K562 (cell line): ENCODE results near the gene SRM. TPM values are rescaled to one million over a fixed set of nuclear protein-coding genes. Genes with fewer than 3 reads are reported as not detected.

ENCODE experiments used
- AFF1 ChIP-seq, 2 experiments: fragments of 450-650 bp; IDR thresholded peaks; 2 replicates each; pipeline ENCODE4 v1.6.1; 2018; ENCODE audit warnings: mild to moderate bottlenecking in 2 of 2, low read depth in 1 of 2; ENCODE audit not compliant: partially characterized antibody in 2 of 2
- ARID1B ChIP-seq: fragments of 450-650 bp; IDR thresholded peaks from 2 replicates; pipeline ENCODE4 v1.6.1; 2016; ENCODE audit warnings: antibody characterized with exemption, mild to moderate bottlenecking, inconsistent platforms
- BCOR ChIP-seq: fragments of 450-650 bp; IDR thresholded peaks from 2 replicates; pipeline ENCODE4 v1.6.1; 2016
- CTBP1 ChIP-seq: fragments of 450-650 bp; IDR thresholded peaks from 2 replicates; pipeline ENCODE4 v1.6.1; 2016; ENCODE audit warnings: borderline replicate concordance
- DEAF1 ChIP-seq: fragments of 450-650 bp; formaldehyde crosslinking; IDR thresholded peaks from 2 replicates; pipeline ENCODE4 v1.4.0; 2020; ENCODE audit warnings: mild to moderate bottlenecking, moderate library complexity
- EHMT2 ChIP-seq: fragments of 450-650 bp; IDR thresholded peaks from 2 replicates; pipeline ENCODE4 v1.6.1; 2018; ENCODE audit warnings: antibody characterized with exemption
- ETS2 ChIP-seq: IDR thresholded peaks from 2 replicates; pipeline ENCODE4 v1.6.1; 2016; ENCODE audit warnings: borderline replicate concordance, missing genetic modification characterization, mild to moderate bottlenecking, moderate library complexity, missing compliant biosample characterization; ENCODE audit not compliant: poor library complexity, severe bottlenecking
- FOXJ3 ChIP-seq: sonication (generic); formaldehyde crosslinking; IDR thresholded peaks from 2 replicates; pipeline ENCODE4 v1.4.0; 2020; ENCODE audit warnings: mild to moderate bottlenecking, missing genetic modification reagents
- KLF1 ChIP-seq: fragments of 450-650 bp; IDR thresholded peaks from 2 replicates; pipeline ENCODE4 v1.6.1; 2016; ENCODE audit warnings: missing genetic modification characterization, missing compliant biosample characterization
- NR2C2 ChIP-seq, 2 experiments: fragments of 200-800 bp in 1 of 2; sonication (Bioruptor generic) in 1 of 2; sonication (generic) in 1 of 2; formaldehyde crosslinking in 1 of 2; IDR thresholded peaks; 2 replicates each; pipeline versions ENCODE4 v1.6.1 to v1.8.0; 2016 to 2022; ENCODE audit warnings: mild to moderate bottlenecking in 1 of 2, missing compliant biosample characterization in 1 of 2, missing genetic modification characterization in 1 of 2, missing genetic modification reagents in 1 of 2
- PHB ChIP-seq: fragments of 250-450 bp; sonication (Bioruptor Pico); IDR thresholded peaks from 2 replicates; pipeline ENCODE4 v1.5.0; 2021
- POLR3G ChIP-seq: IDR thresholded peaks from 2 replicates; pipeline ENCODE4 v1.6.1; 2011; ENCODE audit not compliant: insufficient read length, insufficient replicate concordance; ENCODE audit errors: extremely low read depth
- RBM25 ChIP-seq: fragments of 200-400 bp; formaldehyde crosslinking; IDR thresholded peaks from 2 replicates; pipeline ENCODE4 v1.6.1; 2018; ENCODE audit warnings: low read length, low read depth, moderate library complexity; ENCODE audit not compliant: severe bottlenecking
- SP2 ChIP-seq: IDR thresholded peaks from 2 replicates; pipeline ENCODE4 v1.6.1; 2011; ENCODE audit warnings: mild to moderate bottlenecking, low read depth, low read length, moderate library complexity; ENCODE audit not compliant: poor library complexity, severe bottlenecking; ENCODE audit errors: extremely low read depth
- SRF ChIP-seq, 2 experiments: fragments of 250-450, 450-650 bp in 1 of 2; sonication (Bioruptor Pico) in 1 of 2; sonication (generic) in 1 of 2; formaldehyde crosslinking; IDR thresholded peaks; 2 replicates each; pipeline versions ENCODE4 v1.5.0 to v1.5.1; 2020 to 2022; ENCODE audit warnings: mild to moderate bottlenecking in 1 of 2, missing genetic modification reagents in 1 of 2
- TAF15 ChIP-seq: fragments of 200-400 bp; formaldehyde crosslinking; IDR thresholded peaks from 2 replicates; pipeline ENCODE4 v1.6.1; 2017; ENCODE audit warnings: mild to moderate bottlenecking, low read depth, low read length, moderate library complexity
- ZBTB17 ChIP-seq: fragments of 450-650 bp; formaldehyde crosslinking; IDR thresholded peaks from 2 replicates; pipeline ENCODE4 v1.4.0; 2020; ENCODE audit warnings: mild to moderate bottlenecking
- ZNF263 ChIP-seq: sonication (generic); formaldehyde crosslinking; IDR thresholded peaks from 2 replicates; pipeline ENCODE4 v1.8.0; 2022; ENCODE audit warnings: mild to moderate bottlenecking, missing genetic modification reagents, borderline replicate concordance
- ZNF695 ChIP-seq: fragments of 450-650 bp; formaldehyde crosslinking; IDR thresholded peaks from 2 replicates; pipeline ENCODE4 v1.4.0; 2020; ENCODE audit warnings: mild to moderate bottlenecking, moderate library complexity
- polyA plus RNA-seq, 8 experiments: library from polyadenylated mRNA; depleted of rRNA in 4 of 8; stranded (reverse) in 5 of 8; unstranded in 3 of 8; fragments of >200 nt; fragmentation: Nextera tagmentation in 2 of 8; fragmentation: Illumina TruSeq in 1 of 8; extraction: Ambion mirVana in 2 of 8; extraction: Trizol in 1 of 8; gene quantifications; 2 replicates each; pipeline versions ENCODE4 v1.2.1 to v1.2.3, GENCODE V29; 2011 to 2014; ENCODE audit warnings: inconsistent platforms in 1 of 8, missing spikeins in 1 of 8
- total RNA-seq, 7 experiments: library from RNA; depleted of rRNA in 6 of 7; stranded (reverse); fragments of >200 nt in 6 of 7; fragmentation: Illumina TruSeq in 2 of 7; extraction: Trizol in 2 of 7; gene quantifications; 2 replicates each; pipeline versions ENCODE4 v1.2.1 to v1.2.3, GENCODE V29; 2011 to 2021; ENCODE audit warnings: low replicate concordance in 1 of 7
- TF ChIP-seq, protein P1 (sequence below): fragments of 250-450 bp; sonication (Bioruptor Pico); IDR thresholded peaks from 2 replicates; pipeline ENCODE4 v1.5.0; 2021

Gene SRM
- total and polyA plus RNA-seq, 9 of the 15 experiments (the other 6 are each of a cell fraction or from before 2014, with no cell fraction given): 23.9 to 373 (median 82.5) TPM

DNA sequence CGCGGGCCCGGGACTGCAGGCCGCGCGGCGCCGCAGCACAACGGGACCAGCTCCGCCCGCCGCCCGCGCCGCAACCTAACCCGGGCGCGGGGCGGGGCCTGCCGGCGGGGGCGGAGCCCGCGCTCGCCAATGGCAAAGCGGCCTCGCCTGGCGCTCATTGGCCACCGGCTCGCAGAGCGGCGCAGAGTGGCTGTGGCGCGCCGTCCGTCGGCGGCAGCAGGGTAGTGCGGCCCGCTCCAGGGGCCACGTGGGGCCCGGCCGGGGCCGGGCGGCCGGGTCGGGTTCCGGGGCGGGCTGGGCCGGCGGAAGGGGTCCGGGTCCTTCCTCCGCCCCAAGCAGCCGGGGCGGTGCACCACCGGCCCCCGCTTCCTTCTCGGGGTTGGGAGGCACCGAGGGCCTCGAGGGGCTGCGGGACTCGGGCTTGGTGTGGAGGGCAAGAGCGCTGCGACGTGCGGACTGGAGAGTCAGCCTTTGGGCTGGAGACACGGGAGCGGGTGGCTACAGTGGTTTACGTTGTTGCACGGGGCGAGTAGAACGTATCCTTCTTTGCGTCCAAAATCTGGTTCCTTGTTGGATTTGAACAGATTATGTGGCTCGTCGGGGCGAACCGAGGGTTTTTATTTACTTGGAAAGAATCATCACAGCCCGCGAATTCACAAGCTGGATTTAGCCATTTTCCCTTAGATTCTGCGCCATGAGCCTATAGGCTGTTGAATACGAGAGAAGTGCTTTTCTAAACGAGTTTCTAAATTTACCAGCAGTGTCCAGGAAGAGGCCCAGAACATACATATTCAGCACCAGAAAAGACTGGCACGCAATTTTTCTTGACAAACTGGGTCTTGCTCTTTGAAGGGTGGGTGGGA lies at the start of gene SRM (continued):
- no peak for TF ChIP-seq DEAF1 (CRISPR knock-in tag)
- no peak for TF ChIP-seq ARID1B
- no peak for TF ChIP-seq ZNF695 (CRISPR knock-in tag)
- TF ChIP-seq ZNF263: 0 out of 2 replicates have a peak, but pooled peaks have one; percentile 16
- no peak for TF ChIP-seq PHB (CRISPR knock-in tag)
- TF ChIP-seq, protein P1, sequence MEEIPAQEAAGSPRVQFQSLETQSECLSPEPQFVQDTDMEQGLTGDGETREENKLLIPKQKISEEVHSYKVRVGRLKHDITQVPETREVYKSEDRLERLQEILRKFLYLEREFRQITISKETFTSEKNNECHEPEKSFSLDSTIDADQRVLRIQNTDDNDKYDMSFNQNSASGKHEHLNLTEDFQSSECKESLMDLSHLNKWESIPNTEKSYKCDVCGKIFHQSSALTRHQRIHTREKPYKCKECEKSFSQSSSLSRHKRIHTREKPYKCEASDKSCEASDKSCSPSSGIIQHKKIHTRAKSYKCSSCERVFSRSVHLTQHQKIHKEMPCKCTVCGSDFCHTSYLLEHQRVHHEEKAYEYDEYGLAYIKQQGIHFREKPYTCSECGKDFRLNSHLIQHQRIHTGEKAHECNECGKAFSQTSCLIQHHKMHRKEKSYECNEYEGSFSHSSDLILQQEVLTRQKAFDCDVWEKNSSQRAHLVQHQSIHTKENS: no peak
- TF ChIP-seq SP2: peak; percentile 71
- no peak for TF ChIP-seq TAF15
- 0 out of 2 replicates have a peak, but pooled peaks have one; percentile 9 for TF ChIP-seq BCOR
- TF ChIP-seq POLR3G: no peak
- no peak for TF ChIP-seq KLF1
- peak; percentile 99 for TF ChIP-seq RBM25
- TF ChIP-seq ETS2 (tag): no peak
- no peak for TF ChIP-seq AFF1 (IDR thresholded peaks at IDR 0.05; ENCODE audit: low read depth in 1 of 2, partially characterized antibody in 2 of 2)
- TF ChIP-seq FOXJ3 (CRISPR knock-in tag): no peak
- peak; percentile 72; the same call in 1 of the 2 replicates for TF ChIP-seq CTBP1
- TF ChIP-seq EHMT2: no peak
- peak; percentile 34; the same call in 1 of the 2 replicates for TF ChIP-seq NR2C2 (CRISPR knock-in tag; IDR thresholded peaks at IDR 0.05)
- peak; percentile 69 for TF ChIP-seq NR2C2 (tag; IDR thresholded peaks at IDR 0.05)
- no peak for TF ChIP-seq SRF (CRISPR knock-in tag; IDR thresholded peaks at IDR 0.05)
- no peak for TF ChIP-seq ZBTB17 (CRISPR knock-in tag)
